Progenitor cell of endocrine pancreas (in vitro differentiated cells): Measurements from ENCODE around the gene MYPN. TPM values are rescaled to one million over a fixed set of nuclear protein-coding genes. Genes with fewer than 3 reads are reported as not detected.

Source experiments
- DNase-seq: peaks from one replicate; pipeline ENCODE4 v3.0.0; 2021; ENCODE audit warnings: low spot score; ENCODE audit not compliant: unreplicated experiment
- H3K27ac Mint-ChIP-seq: 2 replicates; pipeline ENCODE4 v1.8.0; 2021; ENCODE audit warnings: mild to moderate bottlenecking, moderate library complexity, mixed read lengths
- H3K27me3 Mint-ChIP-seq: 2 replicates; pipeline ENCODE4 v1.8.0; 2021; ENCODE audit warnings: mixed read lengths
- H3K36me3 Mint-ChIP-seq: 2 replicates; pipeline ENCODE4 v1.8.0; 2022; ENCODE audit warnings: mixed read lengths; ENCODE audit not compliant: insufficient read depth
- H3K4me1 Mint-ChIP-seq: 2 replicates; pipeline ENCODE4 v1.8.0; 2021; ENCODE audit warnings: low read depth, mixed read lengths
- H3K4me3 Mint-ChIP-seq: 2 replicates; pipeline ENCODE4 v1.8.0; 2021; ENCODE audit warnings: low read depth, mild to moderate bottlenecking, moderate library complexity, mixed read lengths
- H3K9me3 Mint-ChIP-seq: 2 replicates; pipeline ENCODE4 v1.8.0; 2021; ENCODE audit warnings: low read depth, mixed read lengths
- total RNA-seq: library from RNA; stranded (reverse); gene quantifications from 2 replicates; pipeline ENCODE4 v1.2.1, GENCODE V29; 2021
- TF ChIP-seq, protein P1 (sequence below): fragments of 200-600 bp; sonication (generic); IDR thresholded peaks from one replicate; pipeline ENCODE4 v1.5.0; 2021; ENCODE audit warnings: antibody characterized with exemption, mild to moderate bottlenecking; ENCODE audit not compliant: unreplicated experiment

MYPN gene
- total RNA-seq, 1 donor from 2014 or later: 0.05 TPM

DNA sequence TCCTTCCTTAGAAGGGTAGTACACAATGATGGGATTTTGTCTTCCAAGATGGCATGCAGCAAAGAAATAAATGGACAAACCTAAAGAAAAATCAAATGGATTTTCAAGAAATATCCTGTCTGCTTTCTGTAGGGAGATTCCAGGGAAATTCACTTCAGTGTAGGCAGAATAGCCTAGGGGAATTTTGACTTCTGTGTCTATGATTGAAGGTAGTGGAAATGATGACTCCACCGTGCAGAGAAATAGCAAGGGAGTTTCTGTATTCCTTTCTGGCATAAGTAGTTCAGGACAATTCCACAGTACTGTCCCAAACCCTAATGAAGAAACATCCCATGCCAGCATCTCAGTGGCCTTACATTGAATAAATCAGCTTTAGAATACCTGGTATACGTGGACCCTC lies 113.1 kb downstream of the MYPN start:
- no peaks in the 10 kb centered on the region for H3K9me3 Mint-ChIP-seq
- no peaks in the 10 kb centered on the region for H3K36me3 Mint-ChIP-seq
- peaks cover 5% of the 10 kb centered on the region for H3K27me3 Mint-ChIP-seq
- H3K4me1 Mint-ChIP-seq: no peaks in the 10 kb centered on the region
- TF ChIP-seq, protein P1, sequence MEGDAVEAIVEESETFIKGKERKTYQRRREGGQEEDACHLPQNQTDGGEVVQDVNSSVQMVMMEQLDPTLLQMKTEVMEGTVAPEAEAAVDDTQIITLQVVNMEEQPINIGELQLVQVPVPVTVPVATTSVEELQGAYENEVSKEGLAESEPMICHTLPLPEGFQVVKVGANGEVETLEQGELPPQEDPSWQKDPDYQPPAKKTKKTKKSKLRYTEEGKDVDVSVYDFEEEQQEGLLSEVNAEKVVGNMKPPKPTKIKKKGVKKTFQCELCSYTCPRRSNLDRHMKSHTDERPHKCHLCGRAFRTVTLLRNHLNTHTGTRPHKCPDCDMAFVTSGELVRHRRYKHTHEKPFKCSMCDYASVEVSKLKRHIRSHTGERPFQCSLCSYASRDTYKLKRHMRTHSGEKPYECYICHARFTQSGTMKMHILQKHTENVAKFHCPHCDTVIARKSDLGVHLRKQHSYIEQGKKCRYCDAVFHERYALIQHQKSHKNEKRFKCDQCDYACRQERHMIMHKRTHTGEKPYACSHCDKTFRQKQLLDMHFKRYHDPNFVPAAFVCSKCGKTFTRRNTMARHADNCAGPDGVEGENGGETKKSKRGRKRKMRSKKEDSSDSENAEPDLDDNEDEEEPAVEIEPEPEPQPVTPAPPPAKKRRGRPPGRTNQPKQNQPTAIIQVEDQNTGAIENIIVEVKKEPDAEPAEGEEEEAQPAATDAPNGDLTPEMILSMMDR: no peak
- no peak overlapping the region for H3K4me3 Mint-ChIP-seq
- H3K27ac Mint-ChIP-seq: no peak overlapping the region
- no peak for DNase-seq

DNA sequence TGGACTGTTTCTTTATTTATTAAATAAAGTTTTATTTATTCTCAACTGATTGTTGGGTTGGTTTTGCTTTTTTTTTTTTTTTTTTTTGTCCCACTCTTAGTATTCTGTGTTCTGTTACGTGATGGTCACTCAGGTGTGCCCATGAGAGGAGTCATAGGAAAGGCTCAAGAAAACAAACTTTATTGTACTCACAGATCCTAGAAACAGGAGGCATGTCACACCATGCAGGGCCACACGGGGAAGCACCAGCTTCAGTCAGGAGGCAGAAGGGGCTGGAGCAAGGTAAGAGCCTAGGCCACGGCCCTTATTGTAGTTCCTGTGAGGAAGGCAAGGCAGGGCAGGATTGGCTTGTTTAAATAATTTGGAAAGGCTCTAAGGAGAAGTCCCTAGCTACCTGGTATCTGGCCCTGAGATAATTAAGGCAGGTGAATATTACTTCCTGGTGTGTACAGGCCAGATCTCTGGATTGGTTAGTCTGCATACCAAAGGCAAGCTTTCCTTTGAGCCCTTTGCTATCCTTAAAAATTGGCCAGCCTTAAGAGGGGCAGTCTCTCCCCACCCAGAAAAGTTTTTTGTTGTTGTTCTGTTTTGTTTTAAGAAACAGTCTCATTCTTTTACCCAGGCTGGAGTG lies 114.4 kb downstream of the MYPN start:
- Mint-ChIP-seq H3K4me3 (no peak overlapping the region), H3K27ac (no peak overlapping the region), H3K27me3 (peaks cover 7% of the 10 kb centered on the region), H3K4me1 (no peaks in the 10 kb centered on the region), H3K36me3 (no peaks in the 10 kb centered on the region), H3K9me3 (no peaks in the 10 kb centered on the region)
- TF ChIP-seq, protein P1: peak; percentile 41
- DNase-seq: no peak

DNA sequence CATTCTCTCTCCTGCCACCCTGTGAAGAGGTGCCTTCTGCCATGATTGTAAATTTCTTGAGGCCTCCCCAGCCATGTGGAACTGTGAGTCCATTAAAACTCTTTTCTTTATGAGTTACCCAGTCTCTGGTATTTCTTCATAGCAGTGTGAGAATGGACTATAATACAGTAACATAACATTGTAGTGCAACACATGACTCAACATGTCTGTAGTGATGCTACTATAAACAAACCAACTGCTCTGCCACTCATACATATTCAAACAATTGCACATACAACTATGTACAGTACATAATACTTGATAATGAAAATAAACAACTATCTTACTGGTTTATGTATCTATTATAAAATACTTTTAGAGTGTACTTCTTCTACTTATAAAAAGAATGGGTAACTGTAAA lies 115.5 kb downstream of the MYPN start:
- H3K4me3 Mint-ChIP-seq: no peak overlapping the region
- H3K4me1 Mint-ChIP-seq: no peaks in the 10 kb centered on the region
- H3K9me3 Mint-ChIP-seq: no peaks in the 10 kb centered on the region
- TF ChIP-seq, protein P1: no peak
- no peak overlapping the region for H3K27ac Mint-ChIP-seq
- no peaks in the 10 kb centered on the region for H3K36me3 Mint-ChIP-seq
- DNase-seq: no peak
- H3K27me3 Mint-ChIP-seq: peaks cover 9% of the 10 kb centered on the region

DNA sequence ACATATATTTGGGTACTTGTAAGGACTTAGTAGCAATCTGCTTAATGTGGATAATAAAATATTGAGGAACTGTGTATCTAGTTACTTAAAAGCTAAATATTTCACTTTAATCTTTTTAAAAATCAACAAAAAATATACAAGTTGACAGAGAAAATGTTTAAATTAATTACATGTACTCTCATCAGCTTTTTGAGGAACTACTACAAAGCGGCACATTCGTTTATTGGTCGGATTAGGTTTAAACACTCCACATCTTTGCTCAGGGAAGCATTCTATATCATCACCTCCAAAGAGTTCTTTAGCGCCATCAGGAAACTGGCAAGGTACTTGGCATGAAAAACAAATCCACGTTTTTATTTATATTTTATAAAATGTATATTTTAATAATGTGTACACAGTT lies 121.0 kb downstream of the MYPN start:
- Mint-ChIP-seq H3K4me1 (peaks cover 5% of the 10 kb centered on the region), H3K27me3 (peaks cover 30% of the 10 kb centered on the region), H3K27ac (no peak overlapping the region), H3K9me3 (no peaks in the 10 kb centered on the region), H3K36me3 (no peaks in the 10 kb centered on the region), H3K4me3 (peak overlapping the region; percentile 86)
- TF ChIP-seq, protein P1: no peak
- DNase-seq: no peak

DNA sequence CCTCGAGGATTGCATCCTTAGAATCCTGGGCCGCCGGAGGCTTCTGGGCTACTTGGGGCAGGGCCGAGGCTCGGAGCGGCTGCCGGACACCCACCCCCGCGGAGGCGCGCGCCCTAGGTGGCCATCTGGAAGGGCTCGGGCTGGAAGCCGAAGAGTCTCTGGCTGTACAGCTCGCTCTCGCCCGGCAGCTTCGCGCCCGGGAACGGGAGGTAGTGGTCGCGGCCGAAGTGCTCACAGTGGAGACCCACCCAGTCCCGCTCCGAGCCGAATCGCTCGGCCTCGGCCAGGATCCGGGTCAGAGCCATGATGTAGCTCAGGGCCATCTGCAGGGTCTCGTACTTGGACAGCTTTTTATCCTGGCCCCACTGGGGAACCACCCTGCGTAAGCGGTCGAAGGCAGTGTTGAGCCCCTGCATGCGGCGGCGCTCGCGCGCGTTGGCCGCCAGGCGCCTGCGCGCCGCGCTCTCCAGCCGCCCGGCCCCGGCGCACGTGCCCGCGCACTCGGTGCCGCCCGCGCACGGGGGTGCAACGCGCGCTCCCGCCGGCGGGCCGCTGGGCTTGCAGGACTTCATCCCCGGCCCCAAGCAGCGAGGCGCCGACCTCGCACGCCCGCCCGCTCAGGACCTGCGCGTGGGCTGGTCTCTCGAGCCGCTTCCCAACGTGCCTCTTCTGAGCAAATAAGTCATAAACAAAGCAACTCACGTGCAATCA lies 122.0 kb downstream of the MYPN start:
- peaks cover 5% of the 10 kb centered on the region for H3K4me1 Mint-ChIP-seq
- peak overlapping the region; percentile 86 for H3K4me3 Mint-ChIP-seq
- DNase-seq: peak; percentile 67
- H3K27ac Mint-ChIP-seq: peak overlapping the region; percentile 89
- TF ChIP-seq, protein P1: peak; percentile 40
- no peaks in the 10 kb centered on the region for H3K36me3 Mint-ChIP-seq
- no peaks in the 10 kb centered on the region for H3K9me3 Mint-ChIP-seq
- peaks cover 32% of the 10 kb centered on the region for H3K27me3 Mint-ChIP-seq
